GM18505 (cell line): Measurements from ENCODE around the gene KLRC4.

Experiments used
- ATAC-seq: cut with Tn5 transposase; IDR thresholded peaks from one replicate; pipeline ENCODE4 v1.9.1; 2021; ENCODE audit not compliant: unreplicated experiment
- POLR2A ChIP-seq: IDR thresholded peaks from 4 replicates; pipeline ENCODE4 v1.6.1; 2011; ENCODE audit warnings: borderline replicate concordance; ENCODE audit not compliant: insufficient read depth, insufficient read length; ENCODE audit errors: extremely low read depth

KLRC4 gene

DNA sequence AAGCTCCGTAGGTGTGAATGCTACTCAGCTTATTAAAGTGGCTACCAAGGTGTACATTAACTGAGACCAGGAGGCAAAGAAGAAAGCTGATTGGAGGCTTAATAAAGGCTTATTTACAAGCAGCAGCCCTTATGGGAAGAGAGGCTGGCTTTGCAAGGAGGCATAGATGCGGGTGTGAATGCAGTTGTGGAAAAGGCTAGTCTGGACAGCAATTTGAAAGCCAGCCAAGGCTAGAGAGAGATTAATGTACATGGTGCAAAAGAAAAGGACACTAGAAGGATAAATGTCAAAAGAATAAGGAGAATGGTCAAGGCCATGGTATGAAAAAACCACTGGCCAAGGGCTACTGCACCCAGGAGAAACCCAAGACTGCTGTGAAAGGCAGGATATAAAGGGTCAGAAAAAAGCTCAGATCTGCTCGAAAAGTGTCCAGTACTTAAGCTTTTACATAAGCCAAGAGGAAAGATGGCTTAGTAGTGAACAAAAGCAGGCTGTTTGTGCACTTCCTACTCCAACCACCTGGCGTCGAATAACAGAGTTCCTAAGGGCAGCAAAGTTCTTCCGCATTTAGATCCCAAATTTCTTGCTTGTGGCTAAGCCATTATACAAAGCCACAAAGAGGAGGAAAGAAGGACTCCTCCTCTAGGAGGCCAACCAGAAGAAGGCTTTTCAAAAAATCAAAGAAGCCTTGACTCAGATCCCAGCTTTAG is 43.7 kb downstream of the KLRC4 start:
- ATAC-seq = no peak
- no peak for TF ChIP-seq POLR2A

GRCh38 chr12:10364815-10365622 is 44.5 kb downstream of the KLRC4 start:
- peak; percentile 54 for ATAC-seq
- no peak for TF ChIP-seq POLR2A

DNA sequence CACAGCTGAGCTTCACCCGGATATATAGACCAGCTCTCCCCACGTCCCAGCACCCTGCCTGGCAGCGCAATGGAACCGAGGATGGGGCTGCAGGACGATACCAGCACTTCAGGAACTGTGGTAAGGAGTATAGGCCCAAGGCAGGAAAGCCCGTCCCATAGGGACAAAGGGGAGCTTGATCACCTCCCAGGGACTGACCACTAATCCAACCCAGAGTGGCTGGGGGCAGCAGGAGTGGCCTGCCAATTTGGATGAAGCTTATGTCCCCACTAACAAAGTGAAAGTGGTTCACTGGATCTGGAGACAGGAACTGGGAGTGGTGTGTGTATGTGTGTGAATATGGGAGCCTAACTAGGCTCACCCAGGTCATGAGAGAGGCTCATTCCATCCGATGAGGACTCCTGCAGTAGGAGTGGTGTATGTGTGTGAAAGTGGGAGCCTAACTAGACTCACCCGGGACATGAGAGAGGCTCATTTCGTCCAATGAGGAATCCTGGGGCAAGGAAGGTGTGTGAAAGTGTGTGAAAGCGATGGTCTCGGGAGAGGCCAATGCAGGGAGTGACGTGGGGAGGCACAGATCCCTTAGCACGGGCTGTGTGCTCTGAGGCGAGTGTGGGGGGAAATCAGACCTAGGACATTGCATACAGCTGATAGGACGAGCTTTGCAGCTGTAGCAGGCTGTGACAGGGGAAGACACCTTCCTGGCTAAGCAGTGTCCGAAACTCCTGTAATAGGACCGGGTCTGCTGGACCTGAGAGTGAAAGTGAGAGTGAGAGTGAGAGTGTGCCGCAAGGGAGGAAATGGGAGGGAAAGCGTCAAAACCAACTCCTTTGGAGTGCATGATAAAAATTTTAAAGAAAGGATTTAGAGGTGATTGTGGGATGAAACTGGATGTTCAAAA is 45.4 kb downstream of the KLRC4 start:
- ATAC-seq = peak; percentile 92
- peak; percentile 47 for TF ChIP-seq POLR2A

DNA sequence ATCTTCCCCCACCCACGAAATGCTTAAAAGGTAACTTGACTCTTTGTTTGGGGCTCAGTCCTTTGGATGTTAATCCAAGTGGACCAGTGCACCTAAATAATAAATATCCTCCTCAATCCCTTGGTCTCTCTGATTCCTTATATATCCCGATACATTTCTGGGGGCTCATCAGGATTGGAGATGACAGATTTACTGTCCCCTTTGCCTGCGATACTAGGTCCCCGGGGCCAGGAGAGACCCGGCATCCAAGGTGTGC is 46.0 kb downstream of the KLRC4 start:
- ATAC-seq = no peak
- no peak for TF ChIP-seq POLR2A

GRCh38 chr12:10362828-10363657 is 46.5 kb downstream of the KLRC4 start:
- no peak for TF ChIP-seq POLR2A
- ATAC-seq = no peak

DNA sequence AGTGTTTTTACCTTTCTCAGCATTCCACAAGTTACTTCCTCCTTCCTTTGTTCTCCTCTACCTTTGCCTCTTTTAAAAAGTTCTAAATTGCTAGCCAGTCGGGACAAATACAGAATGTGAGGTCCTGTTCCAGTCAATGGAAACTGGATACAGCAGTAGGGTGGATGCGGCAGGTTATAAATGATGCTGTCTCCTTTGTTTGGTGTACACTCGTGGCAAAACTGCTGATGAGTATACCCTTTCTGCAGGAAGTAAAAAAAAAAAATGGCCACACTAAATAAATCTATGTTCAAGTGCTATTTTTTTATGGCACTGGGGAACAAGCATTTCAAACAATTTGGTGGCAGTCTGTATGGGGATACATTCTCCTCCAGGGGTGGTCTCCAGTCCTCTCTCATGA is 47.2 kb downstream of the KLRC4 start:
- TF ChIP-seq POLR2A = no peak
- ATAC-seq = no peak

DNA sequence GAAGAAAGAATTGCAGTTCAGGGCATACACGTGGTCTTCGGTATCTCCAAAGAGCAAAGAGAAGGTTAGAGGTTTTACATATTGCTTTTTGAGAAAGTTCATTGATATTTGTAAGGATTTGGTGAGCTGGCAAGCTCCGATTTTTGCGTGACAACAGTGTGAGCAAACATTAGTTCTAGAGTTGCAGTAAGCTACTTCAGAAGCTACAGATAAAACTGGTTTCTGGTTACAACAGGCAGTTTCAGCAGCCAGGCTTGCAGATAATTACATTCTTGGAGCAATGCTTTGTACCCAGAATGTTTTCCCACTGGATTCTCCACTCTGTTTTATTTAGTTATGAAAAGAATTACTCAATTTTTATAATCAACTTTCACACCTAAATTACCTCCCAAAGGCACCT is 47.9 kb downstream of the KLRC4 start:
- ATAC-seq = no peak
- TF ChIP-seq POLR2A = no peak

GRCh38 chr12:10361084-10361483 is 48.5 kb downstream of the KLRC4 start:
- no peak for ATAC-seq
- TF ChIP-seq POLR2A = no peak

GRCh38 chr12:10358969-10359368 is 50.6 kb downstream of the KLRC4 start:
- no peak for TF ChIP-seq POLR2A
- ATAC-seq = no peak

GRCh38 chr12:10358131-10358530 is 51.4 kb downstream of the KLRC4 start:
- no peak for TF ChIP-seq POLR2A

More at GRCh38 chr12:10358131-10358530, 51.4 kb downstream of the KLRC4 start:
- ATAC-seq = no peak
